Measurements from ENCODE around the gene PDZD8.

DNA sequence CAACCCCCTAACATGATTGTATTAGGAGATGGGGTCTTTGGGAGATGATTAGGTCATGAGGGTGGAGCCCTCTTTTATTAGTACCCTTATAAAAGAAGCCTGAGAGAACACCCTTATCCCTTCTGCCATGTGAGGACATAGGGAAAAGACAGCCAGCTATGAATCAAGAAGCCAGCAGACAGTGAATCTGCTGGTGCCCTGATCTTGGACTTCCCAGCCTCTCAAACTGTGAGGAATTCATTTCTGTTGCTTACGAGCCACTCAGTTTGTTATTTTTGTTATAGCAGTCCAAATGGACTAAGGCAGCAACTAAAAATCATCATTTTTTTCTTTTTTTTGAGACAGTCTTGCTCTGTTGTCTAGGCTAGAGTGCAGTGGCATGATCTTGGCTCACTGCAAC lies 74.6 kb downstream of the PDZD8 start:
- TF ChIP-seq EZH2 (IDR thresholded peaks at IDR 0.05; ENCODE audit: insufficient read depth, poor library complexity, severe bottlenecking) = no peak
- TF ChIP-seq EZH2phosphoT487 (IDR thresholded peaks at IDR 0.05; ENCODE audit: insufficient read depth, low read depth) = no peak

All from GM23248 (cell line).